Measurements from ENCODE around the gene TGM2.

TGM2 gene

DNA sequence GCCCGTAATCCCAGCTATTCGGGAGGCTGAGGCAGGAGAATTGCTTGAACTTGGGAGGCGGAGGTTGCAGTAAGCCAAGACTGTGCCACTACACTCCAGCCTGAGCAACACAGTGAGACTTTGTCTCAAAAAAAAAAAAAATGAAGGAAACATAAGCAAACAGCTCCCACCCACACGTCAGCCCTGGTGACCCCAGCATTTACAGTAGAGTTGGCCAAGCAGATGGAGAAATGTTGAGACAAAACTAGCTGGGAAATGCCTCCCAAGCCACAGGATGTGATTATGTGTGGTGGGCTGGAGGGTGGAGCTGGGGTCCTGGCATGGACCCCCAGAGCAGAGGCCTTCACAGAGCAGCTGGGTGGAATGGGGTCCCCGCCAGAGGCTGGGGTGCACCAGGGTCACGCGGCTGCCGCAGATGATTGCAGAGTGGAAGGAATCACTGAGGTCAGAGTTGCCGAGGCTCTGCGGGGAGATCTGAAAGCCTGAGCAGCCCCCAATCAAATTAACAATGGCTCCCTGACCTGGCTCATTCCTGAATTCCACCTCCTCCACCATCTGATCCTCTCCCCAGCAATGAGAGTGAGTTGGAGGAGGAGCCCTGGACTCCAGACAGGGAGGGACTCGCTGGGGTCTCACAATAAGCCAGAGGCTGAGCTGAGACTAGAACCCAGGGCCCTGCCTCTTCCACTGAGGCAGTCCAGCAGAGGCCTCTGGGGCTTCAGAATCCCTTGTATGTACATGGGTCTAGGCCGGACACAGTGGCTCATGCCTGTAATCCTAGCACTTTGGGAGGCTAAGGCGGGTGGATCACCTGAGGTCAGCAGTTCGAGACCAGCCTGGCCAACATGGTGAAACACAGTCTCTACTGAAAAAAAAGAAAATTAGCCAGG lies 34.7 kb upstream of the TGM2 start:
- DNase-seq (ENCODE audit: low spot score) = no peak

DNA sequence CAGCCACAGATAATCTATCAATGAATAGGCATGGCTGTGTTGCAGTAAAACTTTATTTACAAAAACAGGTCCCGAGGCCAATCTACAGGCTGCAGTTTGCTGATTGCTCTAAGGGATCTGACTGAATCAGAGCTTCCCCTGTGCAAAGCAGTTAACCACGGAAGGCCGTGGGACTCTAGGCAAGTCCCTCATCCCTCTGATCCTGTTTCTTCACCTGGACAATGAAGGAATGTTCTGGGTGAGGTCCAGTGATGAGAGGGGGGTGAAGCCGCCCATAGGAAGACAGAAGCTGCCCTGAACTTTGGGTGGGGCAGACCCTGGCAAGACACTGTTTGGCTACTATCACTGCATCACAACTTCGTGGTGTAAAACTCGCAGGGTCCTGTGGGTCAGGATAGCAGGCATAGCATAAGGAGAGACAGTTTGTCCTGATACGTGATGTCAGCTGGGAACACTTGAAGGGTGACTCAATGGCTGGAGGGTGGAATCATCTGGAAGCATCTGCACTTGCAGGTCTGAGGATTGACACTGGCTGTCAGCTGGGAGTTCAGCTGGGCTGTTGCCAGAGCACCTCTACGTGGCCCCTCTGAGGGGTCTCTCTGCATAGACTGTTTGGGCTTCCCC lies 33.3 kb upstream of the TGM2 start:
- DNase-seq (ENCODE audit: low spot score) = no peak

DNA sequence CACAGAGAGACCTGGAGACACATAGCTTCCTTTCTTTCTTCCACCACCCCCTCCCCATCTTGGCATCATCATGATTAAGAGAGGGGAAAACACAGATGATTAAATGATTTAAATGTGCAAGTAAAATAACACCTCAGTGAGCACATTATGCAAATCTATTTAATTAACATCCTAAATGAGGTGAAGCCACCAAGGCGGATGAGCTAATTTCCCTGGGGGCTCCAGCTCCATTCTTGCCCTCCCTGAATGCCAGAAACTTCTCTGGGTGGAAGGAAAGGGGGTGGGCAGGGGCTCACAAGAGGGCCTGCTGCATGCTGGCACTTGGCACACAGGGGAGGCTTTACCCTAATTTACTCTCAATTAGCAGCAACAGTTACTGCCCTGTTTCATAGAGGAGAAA lies 32.5 kb upstream of the TGM2 start:
- no peak for DNase-seq (ENCODE audit: low spot score)

DNA sequence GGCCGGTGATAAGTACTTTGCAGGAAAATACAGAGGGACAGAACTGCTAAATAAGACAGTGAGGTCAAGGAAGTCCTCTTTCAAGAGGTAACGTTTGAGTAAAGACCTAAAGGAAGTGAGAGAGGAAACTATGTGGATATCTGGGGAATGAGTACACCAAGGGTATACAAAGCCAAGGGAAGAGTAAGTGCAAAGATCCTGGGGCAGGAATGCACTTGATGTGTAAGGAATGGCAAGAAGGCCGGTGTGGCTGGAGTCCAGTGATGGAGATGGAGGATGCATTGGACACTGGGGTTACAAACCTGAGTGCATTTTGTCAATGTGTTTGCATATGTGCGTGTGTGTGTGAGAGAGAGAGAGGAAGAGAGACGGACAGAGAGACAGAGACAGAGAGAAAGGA lies 32.1 kb upstream of the TGM2 start:
- DNase-seq (ENCODE audit: low spot score) = no peak

DNA sequence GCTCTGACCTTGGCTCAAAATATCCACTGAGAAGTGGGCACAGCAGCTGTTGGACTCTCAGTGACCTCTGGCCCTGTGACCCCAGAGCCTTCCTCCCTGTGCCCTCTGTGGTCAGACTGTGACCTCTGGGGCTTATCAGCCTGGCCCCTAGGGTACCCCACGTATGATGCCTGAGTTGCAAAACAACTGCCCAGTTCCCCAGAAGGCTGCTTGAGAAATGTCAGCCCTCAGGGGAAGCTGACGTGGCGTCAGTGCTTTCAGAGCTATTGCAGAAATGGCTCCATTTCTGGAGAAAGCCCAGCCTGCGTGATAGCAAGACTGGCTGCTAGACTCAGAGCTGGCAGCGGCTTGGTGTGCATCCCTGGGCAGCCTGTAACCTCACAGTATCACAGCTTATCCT lies 31.5 kb upstream of the TGM2 start:
- DNase-seq (ENCODE audit: low spot score) = no peak

DNA sequence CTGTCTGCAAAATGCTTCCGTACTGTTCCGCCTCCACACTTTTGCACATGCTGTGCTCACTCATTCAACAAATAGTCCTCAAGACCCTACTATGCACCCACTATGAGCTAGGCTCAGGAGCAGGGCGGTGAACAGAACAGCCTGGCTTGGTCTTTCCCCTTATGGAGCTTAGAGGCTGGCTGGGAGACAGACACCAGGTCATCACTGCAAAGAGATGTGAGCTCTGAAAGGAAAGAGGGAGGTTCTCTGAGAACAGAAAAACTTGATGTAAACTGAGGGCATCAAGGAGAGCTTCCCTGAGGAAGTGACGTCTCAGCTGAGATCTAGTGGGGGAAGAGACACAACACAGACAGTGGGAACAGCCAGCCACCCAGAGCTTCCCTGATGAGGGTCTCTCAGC lies 31.0 kb upstream of the TGM2 start:
- no peak for DNase-seq (ENCODE audit: low spot score)

DNA sequence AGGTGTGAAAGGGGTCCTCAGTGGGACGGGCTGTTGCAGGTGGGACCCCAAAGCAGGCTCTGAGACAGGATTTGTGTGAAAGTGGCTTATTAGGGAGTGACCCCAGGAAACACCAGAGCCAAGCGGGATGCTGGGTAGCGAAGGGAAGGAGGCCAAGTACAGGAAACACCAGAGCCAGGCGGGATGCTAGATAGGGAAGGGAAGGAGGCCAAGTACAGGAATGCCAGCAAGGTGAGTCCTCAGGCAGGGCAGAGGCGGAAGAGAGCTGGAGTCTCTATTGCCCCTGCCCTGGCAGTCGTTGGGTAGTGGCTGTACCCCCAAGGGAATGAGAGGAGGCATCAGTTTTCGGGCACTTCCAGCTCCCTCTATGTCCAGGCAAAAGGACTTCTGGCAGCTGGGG lies 30.5 kb upstream of the TGM2 start:
- DNase-seq (ENCODE audit: low spot score) = no peak

DNA sequence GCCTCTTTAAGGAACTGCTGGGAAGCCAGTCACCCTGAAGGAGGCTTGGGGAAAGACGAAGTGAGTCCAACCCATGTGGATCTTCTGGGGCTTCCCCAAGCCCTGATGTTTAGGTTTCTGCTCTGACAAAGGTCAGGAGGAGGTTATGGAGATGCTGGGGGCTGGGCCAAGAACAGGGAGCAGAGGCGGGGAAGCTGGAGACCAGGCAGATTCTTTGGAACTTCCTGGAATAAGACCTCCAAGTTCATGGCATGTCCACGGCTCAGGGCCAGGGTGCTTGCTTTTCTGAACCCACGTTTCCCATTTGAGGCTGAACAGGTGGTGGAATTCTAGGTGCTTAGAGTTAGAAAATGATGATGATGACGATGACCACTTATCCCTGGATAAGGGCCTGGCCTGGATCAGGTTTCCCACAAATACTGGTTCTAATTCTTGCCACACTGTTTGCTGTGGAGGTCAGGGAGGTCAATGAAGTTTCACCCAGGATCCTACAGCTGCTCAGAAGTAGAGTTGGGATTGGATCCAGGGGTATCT lies 30.0 kb upstream of the TGM2 start:
- DNase-seq (ENCODE audit: low spot score) = no peak

DNA sequence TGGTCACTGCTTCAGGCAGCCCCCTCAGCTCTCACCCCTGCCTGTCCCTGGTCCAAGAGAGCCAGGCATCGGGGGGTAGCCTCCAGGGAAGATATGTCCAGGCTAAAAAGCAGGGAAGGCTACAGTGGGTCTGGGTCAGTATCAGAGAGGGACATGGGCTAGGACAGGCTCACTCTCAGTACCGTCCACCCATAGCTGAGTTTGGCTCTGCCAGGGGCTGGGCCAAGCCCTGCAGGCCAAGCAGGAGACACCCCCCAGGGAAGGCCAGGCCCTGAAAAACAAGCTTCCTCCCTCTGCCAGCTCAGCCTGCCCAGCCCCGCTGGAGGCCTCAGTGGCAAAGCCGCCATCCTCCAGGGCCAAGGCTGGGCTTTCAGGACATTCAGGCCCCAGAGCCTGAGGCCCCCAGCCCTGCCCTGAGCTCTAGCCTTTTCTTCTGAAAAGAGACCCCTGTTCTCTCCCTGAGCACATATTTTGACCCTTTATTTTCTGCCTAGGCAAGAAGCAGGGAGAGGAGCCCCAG lies 28.6 kb upstream of the TGM2 start:
- DNase-seq (ENCODE audit: low spot score) = no peak

DNA sequence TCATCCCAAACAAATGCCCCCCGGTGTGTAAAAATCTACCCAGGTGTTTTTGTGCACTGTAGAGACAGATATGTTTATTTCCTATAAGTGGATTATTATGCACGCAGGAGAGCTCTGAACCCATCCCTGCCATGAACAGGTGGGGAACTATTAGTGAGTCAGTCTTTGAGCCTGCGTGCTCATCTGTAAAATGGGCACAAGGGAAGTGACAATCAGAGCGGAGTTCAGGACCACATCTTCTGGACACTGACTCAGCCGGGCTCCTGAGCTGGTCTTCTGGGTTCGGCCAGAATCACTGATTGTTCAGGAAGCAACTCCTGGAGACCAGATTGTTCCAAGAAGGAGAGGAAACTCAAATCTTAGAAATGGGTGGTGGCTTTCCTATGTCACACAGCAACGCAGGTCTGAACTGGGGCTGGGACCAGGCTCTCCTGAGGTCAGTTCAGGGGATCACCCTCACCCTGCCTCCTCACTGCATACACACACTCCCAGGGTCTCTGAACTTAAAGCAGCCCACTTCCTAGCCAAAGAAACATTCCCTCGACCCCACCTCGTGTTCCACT lies 27.3 kb upstream of the TGM2 start:
- DNase-seq (ENCODE audit: low spot score) = no peak

DNA sequence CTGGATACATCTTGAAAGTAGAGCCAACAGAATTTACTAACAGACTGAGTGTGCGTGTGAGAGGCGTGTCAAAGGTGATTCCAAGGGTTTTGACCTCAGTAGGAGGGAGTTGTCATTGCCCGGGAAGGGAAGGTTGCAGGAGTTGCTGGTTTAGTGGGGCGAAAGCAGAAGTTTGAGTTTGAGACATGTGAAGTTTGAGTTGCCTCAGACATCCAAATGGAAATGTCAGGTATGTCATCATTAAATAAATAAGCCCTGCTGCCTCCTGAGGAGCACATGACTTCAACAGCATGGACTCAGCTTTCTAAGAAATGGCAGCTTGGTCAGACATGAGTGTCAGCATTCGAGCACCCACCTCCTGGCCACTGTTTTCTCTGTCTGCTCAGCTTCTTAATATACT lies 26.6 kb upstream of the TGM2 start:
- no peak for DNase-seq (ENCODE audit: low spot score)

DNA sequence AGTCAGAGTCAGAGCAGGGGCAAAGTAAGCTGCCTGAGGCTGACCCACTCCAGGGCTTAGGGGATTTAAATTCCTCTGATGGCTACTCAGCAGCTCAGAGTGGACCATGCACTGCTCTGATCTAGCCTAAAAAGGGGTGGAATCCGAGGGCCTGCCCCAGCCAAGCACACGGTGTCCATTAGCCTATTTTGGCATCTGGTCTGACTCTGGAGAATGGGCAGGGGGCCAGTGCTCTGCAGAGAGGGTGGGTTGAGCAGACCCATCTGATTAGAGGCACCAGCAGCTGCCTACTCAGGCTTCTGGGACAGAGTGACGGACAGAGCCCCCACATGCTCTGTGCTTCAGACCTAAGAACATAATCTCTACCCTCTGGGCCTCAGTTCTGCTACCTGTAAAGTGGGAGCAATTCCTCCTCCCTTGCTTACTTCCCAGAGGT lies 25.9 kb upstream of the TGM2 start:
- DNase-seq (ENCODE audit: low spot score) = no peak

DNA sequence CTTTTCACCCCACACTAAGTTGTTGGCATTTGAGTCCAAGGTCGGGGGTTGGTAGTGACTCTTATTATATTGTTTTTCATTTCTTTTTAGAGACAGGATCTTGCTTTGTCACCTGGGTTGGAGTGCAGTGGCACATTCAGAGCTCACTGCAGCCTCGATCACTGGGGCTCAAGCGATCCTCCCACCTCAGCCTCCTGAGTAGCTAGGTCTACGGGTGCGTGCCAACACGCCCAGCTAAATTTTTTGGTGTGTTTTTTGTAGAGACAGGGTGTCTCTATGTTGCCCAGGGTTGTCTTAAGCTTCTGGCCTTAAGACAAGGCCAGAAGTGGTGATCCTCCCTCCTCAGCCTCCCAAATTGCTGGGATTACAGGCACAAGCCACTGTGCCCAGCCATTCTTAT lies 25.1 kb upstream of the TGM2 start:
- DNase-seq (ENCODE audit: low spot score) = no peak

DNA sequence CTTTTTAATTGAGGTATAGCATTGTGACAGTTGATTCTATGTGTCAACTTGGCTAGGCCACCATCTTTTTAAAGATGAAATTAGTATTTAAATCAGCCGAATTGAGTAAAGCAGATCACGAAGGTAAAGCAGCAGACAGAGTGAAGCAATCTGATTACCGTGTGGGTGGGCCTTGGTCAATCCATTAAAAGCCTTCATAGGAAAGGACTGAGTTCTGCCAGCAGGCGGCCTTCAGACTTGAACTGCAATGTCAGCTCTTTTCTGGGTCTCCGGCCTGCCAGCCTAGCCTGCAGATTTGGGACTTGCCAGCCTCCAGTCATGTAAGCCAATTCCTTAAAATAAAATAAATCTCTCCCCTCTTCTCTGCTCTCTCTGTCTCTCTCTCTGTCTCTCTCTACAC lies 22.4 kb upstream of the TGM2 start:
- DNase-seq (ENCODE audit: low spot score) = no peak

DNA sequence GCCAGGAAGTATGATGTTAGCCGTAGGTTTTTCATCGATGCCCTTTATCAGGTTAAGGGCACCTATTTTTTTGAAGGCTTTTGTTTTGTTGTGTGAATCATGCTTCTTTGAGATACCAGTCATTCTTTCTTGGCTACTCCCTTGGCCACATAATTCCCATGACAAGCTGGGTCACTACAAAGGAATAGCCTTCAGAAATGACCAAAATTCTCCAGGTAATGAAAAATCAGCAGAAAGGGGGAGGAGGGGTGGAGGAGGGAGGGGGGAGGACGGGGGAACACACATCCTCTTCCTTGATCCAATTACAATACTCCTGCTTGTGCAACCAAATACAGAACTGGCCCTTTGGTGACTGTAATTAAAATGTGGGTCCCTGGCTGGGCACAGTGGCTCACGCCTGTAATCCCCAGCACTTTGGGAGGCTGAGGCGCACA lies 21.7 kb upstream of the TGM2 start:
- DNase-seq (ENCODE audit: low spot score) = peak; percentile 78

DNA sequence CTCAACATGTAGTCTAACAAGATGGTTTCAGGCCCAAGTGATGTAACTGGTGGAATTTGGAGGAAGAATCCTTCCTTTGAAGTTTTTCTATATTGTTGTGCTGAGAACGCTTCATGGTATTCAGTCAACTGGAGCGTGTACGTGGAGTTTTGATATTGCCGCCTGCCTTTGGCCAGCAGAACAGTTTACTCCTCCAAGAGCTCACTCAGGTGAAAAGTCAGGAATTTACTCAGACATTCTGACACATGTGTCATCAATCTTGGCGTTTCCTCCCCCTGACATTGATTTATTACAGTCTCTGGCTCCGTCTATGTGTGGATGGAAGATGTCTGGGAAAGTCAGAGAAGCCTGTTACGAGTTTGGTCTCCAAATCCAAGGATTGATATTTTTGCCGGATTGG lies 19.0 kb upstream of the TGM2 start:
- DNase-seq (ENCODE audit: low spot score) = no peak

DNA sequence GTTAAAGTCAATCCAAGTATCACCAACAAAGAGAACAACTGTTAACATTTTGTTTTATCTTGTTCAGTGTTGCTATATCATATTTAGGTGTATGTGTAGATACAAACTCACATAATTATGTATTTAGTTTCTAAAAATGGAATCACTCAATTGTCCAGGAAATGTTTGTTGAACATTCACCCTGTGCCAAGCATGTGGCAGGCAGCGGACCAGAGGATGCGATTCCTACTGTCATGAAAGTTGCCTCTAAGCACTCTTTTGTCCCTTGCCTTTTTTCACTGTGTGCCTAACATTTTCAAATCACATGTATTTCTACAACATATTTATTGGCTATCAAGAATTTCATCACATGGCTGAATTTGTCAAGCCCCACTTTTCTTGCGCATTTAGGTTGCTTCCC lies 16.9 kb upstream of the TGM2 start:
- no peak for DNase-seq (ENCODE audit: low spot score)

DNA sequence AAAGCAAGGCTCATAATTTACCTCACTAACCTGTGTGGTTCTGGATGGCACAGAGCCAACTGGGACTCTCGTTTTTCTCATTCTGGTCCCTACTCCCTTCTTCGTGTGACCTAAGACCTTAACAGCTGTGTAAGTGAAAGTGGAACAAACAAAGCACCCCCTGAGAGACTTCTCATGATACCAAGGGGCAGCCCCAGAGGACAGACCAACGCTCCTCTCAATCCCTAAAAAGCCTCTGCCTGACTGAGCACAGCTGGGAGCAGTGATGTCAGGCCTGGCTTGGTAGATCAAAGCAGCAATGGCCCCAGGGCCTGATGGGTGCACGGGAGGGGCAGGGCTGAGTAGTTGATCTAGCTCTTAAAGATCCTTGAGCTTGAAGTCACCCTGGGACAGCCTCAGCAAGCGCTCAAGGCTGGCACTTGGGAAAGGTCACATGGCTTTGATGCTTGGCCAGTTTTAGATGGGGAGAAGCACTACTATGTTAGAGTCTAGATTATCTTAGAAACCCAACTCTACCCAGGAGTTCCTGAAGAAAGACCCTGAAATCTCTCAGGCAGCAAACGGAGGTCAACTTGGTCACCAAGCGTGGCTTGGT lies 16.2 kb upstream of the TGM2 start:
- DNase-seq (ENCODE audit: low spot score) = no peak

DNA sequence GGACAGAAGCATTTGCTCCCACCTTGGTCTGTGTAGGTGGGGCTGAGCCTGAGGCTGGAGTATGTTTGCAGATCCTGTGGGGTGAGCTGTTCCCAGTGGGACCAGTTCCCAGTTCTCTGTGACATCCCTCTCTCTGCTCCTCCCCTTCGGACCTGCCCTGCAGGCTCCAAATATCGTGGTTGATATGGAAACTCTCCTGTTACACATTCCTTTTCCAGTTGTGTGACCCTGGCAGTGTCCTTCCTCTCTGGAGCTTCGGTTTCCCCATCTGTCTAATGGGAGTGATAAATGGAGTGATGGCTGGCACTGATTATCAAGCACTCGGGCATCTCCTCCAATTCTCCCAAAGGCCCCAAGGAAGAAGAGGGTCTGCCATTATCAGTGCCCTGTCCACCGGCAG lies 15.7 kb upstream of the TGM2 start:
- no peak for DNase-seq (ENCODE audit: low spot score)

DNA sequence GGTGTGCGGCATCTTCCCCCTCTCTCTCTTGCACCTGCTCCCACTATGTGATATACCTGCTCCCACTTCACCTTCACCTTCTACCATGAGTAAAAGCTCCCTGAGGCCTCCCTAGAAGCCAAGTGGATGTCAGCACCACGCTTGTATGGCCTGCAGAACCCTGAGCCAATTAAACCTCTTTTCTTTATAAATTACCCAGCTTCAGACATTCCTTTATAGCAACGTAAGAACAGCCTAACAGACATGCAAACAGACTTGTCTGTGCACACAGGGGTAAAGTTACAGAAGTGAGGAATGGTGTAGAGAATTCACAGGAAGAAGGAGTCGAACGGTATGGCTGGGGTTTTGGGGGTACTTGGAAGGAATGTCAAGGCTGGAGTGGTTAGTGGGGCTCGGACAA lies 14.8 kb upstream of the TGM2 start:
- DNase-seq (ENCODE audit: low spot score) = no peak

DNA sequence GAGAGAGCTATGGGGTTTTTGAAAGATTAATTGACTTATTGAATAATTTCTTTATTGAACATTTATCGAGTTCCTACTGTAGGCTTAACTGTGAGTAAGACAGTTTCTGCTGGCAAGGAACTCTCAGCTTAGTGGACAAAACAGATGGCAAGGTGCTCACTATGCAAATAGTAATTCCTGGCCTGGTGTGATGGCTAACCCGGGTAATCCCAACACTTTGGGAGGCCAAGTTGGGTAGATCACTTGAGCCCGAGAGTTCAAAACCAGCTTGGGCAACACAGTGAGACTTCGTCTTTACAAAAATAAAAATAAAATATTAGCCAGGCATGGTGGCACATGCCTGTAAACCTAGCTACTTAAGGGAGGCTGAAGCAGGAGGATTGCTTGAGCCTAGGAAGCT lies 13.5 kb upstream of the TGM2 start:
- no peak for DNase-seq (ENCODE audit: low spot score)

DNA sequence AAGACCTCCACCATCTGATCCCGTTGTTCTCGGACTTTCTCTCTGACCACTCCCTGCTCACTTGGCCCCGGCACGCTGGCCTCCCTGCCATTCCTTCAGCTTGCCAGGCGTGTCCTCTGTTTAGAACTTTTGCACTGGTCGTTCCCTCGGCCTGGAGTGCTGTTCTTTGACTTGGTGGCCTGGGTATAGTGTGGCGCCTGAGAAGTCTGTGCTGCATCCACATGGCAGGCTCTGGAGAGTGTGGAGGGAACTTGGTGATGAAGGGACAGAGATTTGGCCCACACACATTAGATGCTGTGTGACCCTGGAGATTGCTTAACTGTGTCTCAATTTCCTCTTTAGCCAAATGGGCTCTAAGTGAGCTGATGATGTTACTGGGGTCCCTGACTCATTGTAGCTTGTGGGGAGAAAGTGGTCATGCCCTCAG lies 13.0 kb upstream of the TGM2 start:
- DNase-seq (ENCODE audit: low spot score) = no peak

DNA sequence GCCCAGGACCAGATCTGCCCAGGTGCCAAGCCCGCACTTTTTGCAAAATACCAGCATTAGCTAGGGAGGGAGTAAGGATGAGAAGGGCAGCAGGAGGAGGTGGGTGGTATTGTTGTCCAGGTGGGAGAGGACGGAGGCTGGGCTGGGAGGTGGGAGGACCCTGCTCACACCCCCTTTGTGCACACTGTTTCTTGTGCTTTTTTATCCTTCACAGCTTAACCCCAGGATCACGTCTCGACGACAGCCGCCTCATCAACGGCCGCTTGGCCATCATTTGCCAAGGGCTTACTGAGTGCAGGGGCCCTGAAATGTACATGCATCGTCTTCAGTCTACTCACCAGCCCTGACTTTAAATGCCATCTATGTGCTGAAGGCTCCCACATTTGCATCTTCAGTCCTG lies 12.1 kb upstream of the TGM2 start:
- no peak for DNase-seq (ENCODE audit: low spot score)
